Measurements from ENCODE around the gene C1orf116.

Gene C1orf116

DNA sequence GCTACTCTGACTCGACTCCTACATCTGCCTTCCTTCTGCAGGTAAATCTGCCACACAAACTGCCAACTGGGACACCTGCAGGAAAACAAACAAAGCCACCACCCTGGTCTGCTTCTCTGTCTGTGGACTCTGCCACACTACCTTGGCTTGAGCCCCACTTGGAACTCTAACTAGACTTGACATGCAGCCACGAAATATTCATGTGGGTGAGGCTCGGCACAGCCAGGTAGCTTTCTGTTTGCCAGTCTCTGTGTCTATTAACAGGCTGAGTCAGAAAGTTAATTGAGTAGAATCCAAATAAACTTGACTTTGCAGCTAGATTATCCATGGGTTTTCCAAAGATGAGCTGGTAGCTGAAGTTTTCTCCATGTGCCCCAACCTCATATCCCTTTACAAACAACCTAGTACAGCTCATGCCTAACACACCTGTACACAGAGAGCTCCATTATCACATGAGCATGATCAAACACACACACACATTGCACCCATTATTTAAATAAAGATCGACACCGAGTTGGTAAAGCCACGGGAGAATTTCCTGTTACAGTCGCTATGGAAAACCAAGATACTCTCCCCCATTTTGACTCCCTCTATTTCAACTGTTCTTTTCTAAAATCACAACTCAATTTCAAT lies 808 bp downstream of the C1orf116 start:
- H3K4me3 ChIP-seq (ENCODE audit: low read depth, low read length) = no peak overlapping the region
- TF ChIP-seq, protein P1, sequence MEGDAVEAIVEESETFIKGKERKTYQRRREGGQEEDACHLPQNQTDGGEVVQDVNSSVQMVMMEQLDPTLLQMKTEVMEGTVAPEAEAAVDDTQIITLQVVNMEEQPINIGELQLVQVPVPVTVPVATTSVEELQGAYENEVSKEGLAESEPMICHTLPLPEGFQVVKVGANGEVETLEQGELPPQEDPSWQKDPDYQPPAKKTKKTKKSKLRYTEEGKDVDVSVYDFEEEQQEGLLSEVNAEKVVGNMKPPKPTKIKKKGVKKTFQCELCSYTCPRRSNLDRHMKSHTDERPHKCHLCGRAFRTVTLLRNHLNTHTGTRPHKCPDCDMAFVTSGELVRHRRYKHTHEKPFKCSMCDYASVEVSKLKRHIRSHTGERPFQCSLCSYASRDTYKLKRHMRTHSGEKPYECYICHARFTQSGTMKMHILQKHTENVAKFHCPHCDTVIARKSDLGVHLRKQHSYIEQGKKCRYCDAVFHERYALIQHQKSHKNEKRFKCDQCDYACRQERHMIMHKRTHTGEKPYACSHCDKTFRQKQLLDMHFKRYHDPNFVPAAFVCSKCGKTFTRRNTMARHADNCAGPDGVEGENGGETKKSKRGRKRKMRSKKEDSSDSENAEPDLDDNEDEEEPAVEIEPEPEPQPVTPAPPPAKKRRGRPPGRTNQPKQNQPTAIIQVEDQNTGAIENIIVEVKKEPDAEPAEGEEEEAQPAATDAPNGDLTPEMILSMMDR (IDR thresholded peaks at IDR 0.05; ENCODE audit: low read depth, low read length) = no peak
- no peak for TF ChIP-seq POLR2A (IDR thresholded peaks at IDR 0.05; ENCODE audit: extremely low read depth, insufficient read length)
- no peak for DNase-seq (ENCODE audit: low read depth)

DNA sequence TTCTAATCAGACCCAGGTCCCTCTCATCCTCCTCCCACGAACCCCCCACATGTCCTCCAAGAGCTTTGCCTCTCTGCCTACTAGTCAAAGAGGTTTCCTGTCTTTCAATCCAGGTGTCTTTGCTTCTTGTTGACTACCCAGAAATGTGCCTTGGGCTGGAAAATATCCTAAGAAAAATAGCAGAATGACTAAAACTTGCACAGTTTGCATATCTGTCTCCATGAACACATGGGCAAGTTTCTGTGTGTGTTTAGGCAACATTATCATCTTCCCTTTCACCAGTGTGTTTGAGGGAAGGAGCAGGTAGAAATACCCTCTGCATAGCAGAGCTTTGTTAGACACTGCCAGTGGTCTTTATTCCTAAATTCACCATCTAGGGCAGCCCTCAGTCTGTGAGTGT lies 1.5 kb downstream of the C1orf116 start:
- DNase-seq (ENCODE audit: low read depth) = no peak
- TF ChIP-seq POLR2A (IDR thresholded peaks at IDR 0.05; ENCODE audit: extremely low read depth, insufficient read length) (no peak), MYC (IDR thresholded peaks at IDR 0.05; ENCODE audit: low read depth, low read length) (no peak)
- TF ChIP-seq, protein P2, sequence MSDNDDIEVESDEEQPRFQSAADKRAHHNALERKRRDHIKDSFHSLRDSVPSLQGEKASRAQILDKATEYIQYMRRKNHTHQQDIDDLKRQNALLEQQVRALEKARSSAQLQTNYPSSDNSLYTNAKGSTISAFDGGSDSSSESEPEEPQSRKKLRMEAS (IDR thresholded peaks at IDR 0.05; ENCODE audit: low read depth, low read length) = no peak
- TF ChIP-seq, protein P1 (IDR thresholded peaks at IDR 0.05; ENCODE audit: low read depth, low read length) = no peak
- no peak overlapping the region for H3K4me3 ChIP-seq (ENCODE audit: low read depth, low read length)

DNA sequence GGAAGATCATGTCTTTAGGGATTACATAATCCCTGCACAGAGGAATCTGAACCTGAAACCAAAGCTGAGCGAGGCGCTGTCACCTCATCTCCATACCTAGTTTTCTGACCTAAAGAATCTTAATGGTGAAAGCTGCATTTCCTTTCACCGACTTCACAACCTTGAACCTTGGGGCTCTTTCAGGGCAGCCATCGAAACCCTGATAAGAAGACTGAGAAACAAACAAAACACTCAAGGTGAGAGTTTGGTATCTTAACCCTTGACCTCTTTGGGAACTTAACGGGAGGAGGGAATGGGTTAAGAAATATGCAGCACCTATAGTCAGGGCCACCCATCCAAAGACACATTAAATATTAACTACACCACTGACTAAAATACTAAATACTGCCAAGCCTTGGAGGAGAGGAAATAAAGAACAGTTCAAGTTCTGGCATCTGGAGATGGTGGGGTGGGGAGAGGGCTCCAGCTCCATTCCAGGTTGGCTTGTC lies 2.0 kb downstream of the C1orf116 start:
- TF ChIP-seq, protein P2 (IDR thresholded peaks at IDR 0.05; ENCODE audit: low read depth, low read length) = no peak
- TF ChIP-seq, protein P1 (IDR thresholded peaks at IDR 0.05; ENCODE audit: low read depth, low read length) = no peak
- no peak for TF ChIP-seq MYC (IDR thresholded peaks at IDR 0.05; ENCODE audit: low read depth, low read length)
- no peak for TF ChIP-seq POLR2A (IDR thresholded peaks at IDR 0.05; ENCODE audit: extremely low read depth, insufficient read length)

DNA sequence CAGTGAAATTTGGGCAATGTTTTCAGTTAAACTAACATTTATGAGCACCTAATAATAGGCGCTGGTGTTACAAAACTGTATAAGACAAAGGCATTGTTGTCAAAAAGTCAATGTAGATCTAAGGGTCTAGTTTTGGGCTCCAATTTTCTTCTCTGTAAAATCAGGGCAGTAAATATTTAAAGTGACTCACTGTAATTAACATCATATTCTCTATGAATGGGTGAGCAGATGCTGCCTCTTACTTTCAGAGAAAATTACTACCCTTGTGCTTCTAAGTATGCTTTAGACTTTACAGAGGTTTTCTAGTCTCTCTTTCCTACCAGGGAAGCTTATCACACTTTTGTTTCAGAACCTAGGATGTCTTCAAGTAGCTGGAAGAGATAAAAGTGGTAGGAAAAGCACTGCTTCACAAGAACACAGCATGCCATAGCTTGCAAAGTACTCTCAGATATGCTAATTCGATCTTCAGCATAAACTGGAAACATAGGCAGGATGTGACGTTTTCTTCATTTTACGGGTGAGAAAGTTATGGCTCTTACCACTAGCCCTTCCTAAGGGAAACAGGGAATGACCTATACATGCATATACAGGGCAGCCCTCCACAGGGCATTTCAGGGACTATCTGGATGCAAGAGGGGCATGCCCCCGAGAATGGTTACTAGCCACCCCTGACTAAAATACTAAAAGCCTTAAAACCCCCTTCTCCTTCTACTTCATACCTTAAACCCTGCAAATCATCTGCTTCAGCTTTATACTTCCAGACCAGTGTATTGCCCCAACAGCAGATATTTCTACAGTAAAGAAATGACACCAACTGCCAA lies 2.6 kb downstream of the C1orf116 start:
- H3K4me3 ChIP-seq (ENCODE audit: low read depth, low read length) = no peak overlapping the region
- no peak for TF ChIP-seq POLR2A (IDR thresholded peaks at IDR 0.05; ENCODE audit: extremely low read depth, insufficient read length)
- TF ChIP-seq, protein P2 (IDR thresholded peaks at IDR 0.05; ENCODE audit: low read depth, low read length) = no peak
- TF ChIP-seq, protein P1 (IDR thresholded peaks at IDR 0.05; ENCODE audit: low read depth, low read length) = no peak
- no peak for TF ChIP-seq MYC (IDR thresholded peaks at IDR 0.05; ENCODE audit: low read depth, low read length)
- DNase-seq (ENCODE audit: low read depth) = no peak

More for the DNA sequence above, 2.0 kb downstream of the C1orf116 start:
- no peak overlapping the region for H3K4me3 ChIP-seq (ENCODE audit: low read depth, low read length)
- no peak for DNase-seq (ENCODE audit: low read depth)

DNA sequence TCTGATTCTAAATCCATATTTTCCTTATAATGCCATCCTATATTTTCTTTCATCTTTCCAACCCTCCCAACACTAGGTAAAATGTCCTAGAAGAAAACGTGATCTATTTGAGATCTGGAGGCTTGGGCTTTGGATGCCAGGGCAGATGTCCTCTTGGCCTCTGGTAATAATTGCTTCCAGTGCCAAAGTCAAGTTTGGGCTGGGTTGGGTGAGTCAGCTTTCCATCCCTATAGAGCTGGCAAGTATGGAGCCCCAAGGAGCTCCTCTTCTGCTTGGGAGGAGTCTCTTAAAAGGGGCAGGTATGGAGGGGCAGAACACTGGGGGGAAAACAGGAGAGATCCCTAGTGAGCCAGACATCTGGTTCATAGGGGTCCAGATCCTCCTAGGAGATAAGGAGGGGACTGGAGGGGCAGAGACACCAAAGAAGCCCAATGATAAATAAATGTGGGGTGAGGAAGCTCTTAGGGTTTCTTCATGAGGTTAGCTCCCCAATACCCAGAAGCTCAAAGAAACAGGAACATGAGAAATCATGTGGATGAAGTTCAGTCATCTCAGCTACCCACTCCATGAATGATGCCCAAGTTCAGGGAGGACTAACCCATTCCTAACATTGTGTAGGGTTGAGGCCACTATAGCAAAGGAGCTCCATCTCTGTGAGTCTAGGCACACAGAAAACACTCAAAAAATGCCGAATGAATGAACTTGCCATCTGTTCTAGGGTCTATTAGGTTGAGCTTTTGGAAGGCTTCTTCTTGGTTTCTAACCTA lies 3.5 kb downstream of the C1orf116 start:
- DNase-seq (ENCODE audit: low read depth) = no peak
- no peak overlapping the region for H3K4me3 ChIP-seq (ENCODE audit: low read depth, low read length)
- TF ChIP-seq, protein P1 (IDR thresholded peaks at IDR 0.05; ENCODE audit: low read depth, low read length) = no peak
- TF ChIP-seq MYC (IDR thresholded peaks at IDR 0.05; ENCODE audit: low read depth, low read length) = no peak
- no peak for TF ChIP-seq POLR2A (IDR thresholded peaks at IDR 0.05; ENCODE audit: extremely low read depth, insufficient read length)
- TF ChIP-seq, protein P2 (IDR thresholded peaks at IDR 0.05; ENCODE audit: low read depth, low read length) = no peak

All from NB4 (cell line).